Measurements from ENCODE around the gene CRTAC1. TPM values are rescaled to one million over a fixed set of nuclear protein-coding genes. Genes with fewer than 3 reads are reported as not detected.

Gene CRTAC1
- total RNA-seq, 1 donor from 2014 or later, result 128 TPM

GRCh38 chr10:97927622-97928021, 102.8 kb downstream of the CRTAC1 start:
- peaks cover 13% of the 10 kb centered on the region for H3K27me3 ChIP-seq
- intact Hi-C loops (cut with DNase I), result no loop called here

GRCh38 chr10:97926055-97926454, 104.4 kb downstream of the CRTAC1 start:
- no peak for TF ChIP-seq CTCF (IDR thresholded peaks at IDR 0.05)

More at GRCh38 chr10:97927622-97928021, 102.8 kb downstream of the CRTAC1 start:
- Histone ChIP-seq H3K36me3 (no peaks in the 10 kb centered on the region), H3K4me1 (no peaks in the 10 kb centered on the region), H3K4me3 (no peak overlapping the region), H3K27ac (no peak overlapping the region), H3K9me3 (no peaks in the 10 kb centered on the region)
- DNase-seq, result no peak
- no peak for TF ChIP-seq CTCF (IDR thresholded peaks at IDR 0.05)
- ATAC-seq, result no peak

GRCh38 chr10:97925308-97925938, 105.0 kb downstream of the CRTAC1 start:
- no peak overlapping the region for H3K4me3 ChIP-seq
- no peaks in the 10 kb centered on the region for H3K4me1 ChIP-seq
- TF ChIP-seq CTCF (IDR thresholded peaks at IDR 0.05), result no peak
- H3K27me3 ChIP-seq, result peaks cover 13% of the 10 kb centered on the region
- H3K36me3 ChIP-seq, result no peaks in the 10 kb centered on the region
- no peak overlapping the region for H3K27ac ChIP-seq
- intact Hi-C loops (cut with DNase I), result no loop called here
- ATAC-seq (no peak), DNase-seq (no peak)
- H3K9me3 ChIP-seq, result no peaks in the 10 kb centered on the region

More at GRCh38 chr10:97926055-97926454, 104.4 kb downstream of the CRTAC1 start:
- Histone ChIP-seq H3K9me3 (no peaks in the 10 kb centered on the region), H3K27ac (no peak overlapping the region), H3K4me3 (no peak overlapping the region), H3K27me3 (peaks cover 13% of the 10 kb centered on the region), H3K4me1 (no peaks in the 10 kb centered on the region), H3K36me3 (no peaks in the 10 kb centered on the region)
- intact Hi-C loops (cut with DNase I), result no loop called here
- DNase-seq (peak; percentile 48), ATAC-seq (no peak)

GRCh38 chr10:97924678-97925077, 105.7 kb downstream of the CRTAC1 start:
- TF ChIP-seq CTCF (IDR thresholded peaks at IDR 0.05), result no peak
- no peak overlapping the region for H3K4me3 ChIP-seq
- H3K27me3 ChIP-seq, result peaks cover 13% of the 10 kb centered on the region
- intact Hi-C loops (cut with DNase I), result no loop called here
- H3K27ac ChIP-seq, result no peak overlapping the region
- no peak for ATAC-seq
- H3K36me3 ChIP-seq, result no peaks in the 10 kb centered on the region
- no peaks in the 10 kb centered on the region for H3K9me3 ChIP-seq
- DNase-seq, result peak; percentile 17
- H3K4me1 ChIP-seq, result no peaks in the 10 kb centered on the region

- ATAC-seq (no peak), DNase-seq (peak; percentile 18)
- Histone ChIP-seq H3K4me1 (no peaks in the 10 kb centered on the region), H3K36me3 (no peaks in the 10 kb centered on the region), H3K27ac (no peak overlapping the region), H3K9me3 (no peaks in the 10 kb centered on the region), H3K4me3 (no peak overlapping the region), H3K27me3 (peaks cover 13% of the 10 kb centered on the region)
- intact Hi-C loops (cut with DNase I), result no loop called here
- no peak for TF ChIP-seq CTCF (IDR thresholded peaks at IDR 0.05)
These were observed 106.9 kb downstream of the CRTAC1 start for GRCh38 chr10:97923476-97923875.

GRCh38 chr10:97923057-97923456, 107.4 kb downstream of the CRTAC1 start:
- no peak overlapping the region for H3K4me3 ChIP-seq
- intact Hi-C loops (cut with DNase I), result no loop called here
- H3K27me3 ChIP-seq, result peaks cover 13% of the 10 kb centered on the region
- no peaks in the 10 kb centered on the region for H3K36me3 ChIP-seq
- DNase-seq (peak; percentile 39), ATAC-seq (no peak)
- TF ChIP-seq CTCF (IDR thresholded peaks at IDR 0.05), result no peak
- no peak overlapping the region for H3K27ac ChIP-seq
- no peaks in the 10 kb centered on the region for H3K4me1 ChIP-seq
- no peaks in the 10 kb centered on the region for H3K9me3 ChIP-seq

All from upper lobe of right lung (tissue), 1 donor.